ENCODE results near the gene AIG1. TPM values are rescaled to one million over a fixed set of nuclear protein-coding genes. Genes with fewer than 3 reads are reported as not detected.

Gene AIG1
- total RNA-seq, 1 donor from 2014 or later = 35.2 TPM

DNA sequence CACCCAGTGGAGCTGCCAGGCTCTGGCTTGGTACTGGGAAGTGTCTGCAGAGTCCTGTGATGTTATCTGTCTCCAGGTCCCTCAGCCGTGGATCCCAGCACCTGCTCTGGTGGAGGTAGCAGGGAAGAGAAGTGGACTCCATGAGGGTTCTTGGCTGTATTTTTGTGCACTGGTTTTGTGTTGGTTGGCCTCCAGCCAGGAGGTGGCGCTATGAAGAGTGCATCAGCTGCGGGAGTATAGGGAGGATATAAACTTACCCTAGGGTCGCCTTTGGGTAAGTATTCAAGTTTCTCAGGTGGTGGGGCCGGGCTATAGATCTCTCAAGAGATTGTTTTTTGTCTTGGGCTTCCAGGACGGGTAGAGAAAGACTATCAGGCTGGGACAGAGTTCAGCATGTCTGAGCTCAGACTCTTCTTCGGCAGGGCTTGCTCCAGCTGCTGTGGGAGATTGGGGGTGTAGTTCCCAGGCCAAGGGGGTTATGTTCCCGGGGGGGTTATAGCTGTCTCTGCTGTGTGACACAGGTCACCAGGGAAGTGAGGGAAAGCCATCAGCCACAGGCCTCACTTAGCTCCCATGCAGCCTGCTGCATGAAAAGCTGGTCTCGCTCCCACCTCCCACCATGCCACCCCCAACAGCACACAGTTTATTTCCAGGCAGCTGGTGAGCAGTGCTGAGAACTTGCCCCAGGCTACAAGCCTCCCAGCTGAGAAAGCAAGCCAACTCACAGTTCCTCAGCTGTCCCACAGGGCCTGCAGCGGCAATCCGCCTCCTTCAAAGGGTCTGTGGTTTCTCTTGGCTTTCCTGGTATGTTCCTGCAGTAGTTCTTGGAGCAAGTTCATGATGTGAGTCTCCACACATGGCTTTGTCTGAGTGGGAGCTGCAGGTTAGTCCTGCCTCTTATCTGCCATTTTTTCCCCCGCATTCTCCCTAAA, 115.7 kb downstream of the AIG1 start:
- DNase-seq (ENCODE audit: low read depth) (peak; percentile 99), FAIRE-seq (peak; percentile 82)
- TF ChIP-seq EZH2 (IDR thresholded peaks at IDR 0.05; ENCODE audit: insufficient read depth, low read length) (no peak), CTCF (IDR thresholded peaks at IDR 0.05; ENCODE audit: insufficient read depth, low read depth, low read length) (peak; percentile 24)
- H3K9ac ChIP-seq (ENCODE audit: low read length) = peak overlapping the region; percentile 57
- H3K4me3 ChIP-seq (ENCODE audit: insufficient read depth, low read depth, low read length) = no peak overlapping the region
- H3K36me3 ChIP-seq (ENCODE audit: insufficient read depth, low read length) = no peaks in the 10 kb centered on the region
- Mint-ChIP-seq H3K27me3 (ENCODE audit: low read depth, unreplicated experiment) (no peaks in the 10 kb centered on the region), H3K4me3 (ENCODE audit: unreplicated experiment) (peak overlapping the region; percentile 62), H3K36me3 (ENCODE audit: low read depth, unreplicated experiment) (peaks cover 11% of the 10 kb centered on the region), H3K9me3 (ENCODE audit: unreplicated experiment) (peaks cover 7% of the 10 kb centered on the region), H3K27ac (ENCODE audit: unreplicated experiment) (peak overlapping the region; percentile 67), H3K4me1 (ENCODE audit: low read depth, unreplicated experiment) (peaks cover 20% of the 10 kb centered on the region)
- H3K79me2 ChIP-seq (ENCODE audit: insufficient read depth, low read length) = peaks cover 4% of the 10 kb centered on the region
- peak overlapping the region; percentile 3 for H2AFZ ChIP-seq (ENCODE audit: low read depth, low read length)
- no peaks in the 10 kb centered on the region for H4K20me1 ChIP-seq (ENCODE audit: insufficient read depth, low read length)
- peak overlapping the region; percentile 66 for H3K4me2 ChIP-seq (ENCODE audit: low read length)
- H3K9me3 ChIP-seq (ENCODE audit: insufficient read depth, low read depth, low read length) = no peaks in the 10 kb centered on the region
- H3K27ac ChIP-seq (ENCODE audit: low read depth, low read length) = peak overlapping the region; percentile 85
- no peaks in the 10 kb centered on the region for H3K27me3 ChIP-seq (ENCODE audit: insufficient read depth, low read length)
- peaks cover 8% of the 10 kb centered on the region for H3K4me1 ChIP-seq (ENCODE audit: insufficient read depth, low read length)

DNA sequence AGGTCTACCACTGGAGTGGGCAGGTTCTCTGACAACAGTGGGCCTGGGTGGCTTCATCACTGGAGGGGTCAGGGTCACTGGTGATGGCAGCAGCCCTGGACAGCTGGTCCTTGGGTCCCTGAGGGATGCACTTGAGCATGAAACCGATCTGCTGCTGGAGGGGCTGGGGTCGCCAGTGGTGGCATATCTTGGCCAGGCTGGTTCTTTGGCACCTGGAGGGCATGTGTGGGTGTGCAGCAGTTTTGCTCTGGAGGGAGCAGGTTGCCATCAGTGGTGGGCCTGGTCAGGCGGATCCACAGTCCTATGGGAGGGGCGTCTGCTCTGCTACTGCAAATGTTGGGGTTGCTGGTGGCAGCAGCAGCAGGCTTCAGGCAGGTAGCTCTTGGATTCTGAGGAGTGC, 117.0 kb downstream of the AIG1 start:
- no peak overlapping the region for H3K4me3 ChIP-seq (ENCODE audit: insufficient read depth, low read depth, low read length)
- Mint-ChIP-seq H3K4me1 (ENCODE audit: low read depth, unreplicated experiment) (peaks cover 20% of the 10 kb centered on the region), H3K36me3 (ENCODE audit: low read depth, unreplicated experiment) (peaks cover 8% of the 10 kb centered on the region), H3K9me3 (ENCODE audit: unreplicated experiment) (peaks cover 7% of the 10 kb centered on the region), H3K27me3 (ENCODE audit: low read depth, unreplicated experiment) (no peaks in the 10 kb centered on the region), H3K27ac (ENCODE audit: unreplicated experiment) (no peak overlapping the region), H3K4me3 (ENCODE audit: unreplicated experiment) (no peak overlapping the region)
- H3K9me3 ChIP-seq (ENCODE audit: insufficient read depth, low read depth, low read length) = no peaks in the 10 kb centered on the region
- peaks cover 8% of the 10 kb centered on the region for H3K4me1 ChIP-seq (ENCODE audit: insufficient read depth, low read length)
- H4K20me1 ChIP-seq (ENCODE audit: insufficient read depth, low read length) = no peaks in the 10 kb centered on the region
- TF ChIP-seq CTCF (IDR thresholded peaks at IDR 0.05; ENCODE audit: insufficient read depth, low read depth, low read length) (no peak), EZH2 (IDR thresholded peaks at IDR 0.05; ENCODE audit: insufficient read depth, low read length) (no peak)
- H3K27me3 ChIP-seq (ENCODE audit: insufficient read depth, low read length) = no peaks in the 10 kb centered on the region
- H3K4me2 ChIP-seq (ENCODE audit: low read length) = no peak overlapping the region
- no peak overlapping the region for H3K9ac ChIP-seq (ENCODE audit: low read length)
- H3K27ac ChIP-seq (ENCODE audit: low read depth, low read length) = no peak overlapping the region
- peaks cover 4% of the 10 kb centered on the region for H3K79me2 ChIP-seq (ENCODE audit: insufficient read depth, low read length)
- no peak for DNase-seq (ENCODE audit: low read depth)
- no peak overlapping the region for H2AFZ ChIP-seq (ENCODE audit: low read depth, low read length)
- no peak for FAIRE-seq
- H3K36me3 ChIP-seq (ENCODE audit: insufficient read depth, low read length) = no peaks in the 10 kb centered on the region

DNA sequence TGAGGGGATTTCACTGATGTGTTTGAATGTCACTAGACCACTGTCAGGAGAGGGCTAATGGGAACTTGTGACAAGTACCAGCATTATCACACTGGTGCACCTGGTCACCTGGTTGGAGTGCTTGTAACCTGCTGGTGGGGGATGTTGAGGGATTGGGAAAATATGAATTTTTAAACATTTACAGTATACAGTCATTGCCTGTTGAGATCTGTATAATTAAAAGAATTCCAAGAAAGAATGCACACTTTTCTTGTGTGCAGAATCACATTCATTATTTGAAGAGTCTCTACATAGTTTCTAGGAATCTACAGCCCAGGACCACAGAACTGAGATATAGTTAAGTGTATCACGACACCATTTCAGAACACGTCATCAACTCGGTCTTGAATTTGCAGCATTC, 118.4 kb downstream of the AIG1 start:
- DNase-seq (ENCODE audit: low read depth) = no peak
- peaks cover 20% of the 10 kb centered on the region for H3K4me1 Mint-ChIP-seq (ENCODE audit: low read depth, unreplicated experiment)
- H3K27ac Mint-ChIP-seq (ENCODE audit: unreplicated experiment) = no peak overlapping the region
- no peak overlapping the region for H3K4me3 Mint-ChIP-seq (ENCODE audit: unreplicated experiment)
- H4K20me1 ChIP-seq (ENCODE audit: insufficient read depth, low read length) = no peaks in the 10 kb centered on the region
- H3K9ac ChIP-seq (ENCODE audit: low read length) = no peak overlapping the region
- H3K27ac ChIP-seq (ENCODE audit: low read depth, low read length) = no peak overlapping the region
- no peak overlapping the region for H3K4me3 ChIP-seq (ENCODE audit: insufficient read depth, low read depth, low read length)
- no peaks in the 10 kb centered on the region for H3K27me3 ChIP-seq (ENCODE audit: insufficient read depth, low read length)
- peaks cover 7% of the 10 kb centered on the region for H3K9me3 Mint-ChIP-seq (ENCODE audit: unreplicated experiment)
- H3K79me2 ChIP-seq (ENCODE audit: insufficient read depth, low read length) = peaks cover 4% of the 10 kb centered on the region
- no peak for TF ChIP-seq CTCF (IDR thresholded peaks at IDR 0.05; ENCODE audit: insufficient read depth, low read depth, low read length)
- TF ChIP-seq EZH2 (IDR thresholded peaks at IDR 0.05; ENCODE audit: insufficient read depth, low read length) = no peak
- FAIRE-seq = no peak
- no peaks in the 10 kb centered on the region for H3K9me3 ChIP-seq (ENCODE audit: insufficient read depth, low read depth, low read length)
- H3K27me3 Mint-ChIP-seq (ENCODE audit: low read depth, unreplicated experiment) = no peaks in the 10 kb centered on the region
- H3K36me3 Mint-ChIP-seq (ENCODE audit: low read depth, unreplicated experiment) = peaks cover 8% of the 10 kb centered on the region
- H3K36me3 ChIP-seq (ENCODE audit: insufficient read depth, low read length) = no peaks in the 10 kb centered on the region
- H3K4me2 ChIP-seq (ENCODE audit: low read length) = no peak overlapping the region
- H3K4me1 ChIP-seq (ENCODE audit: insufficient read depth, low read length) = peaks cover 8% of the 10 kb centered on the region
- H2AFZ ChIP-seq (ENCODE audit: low read depth, low read length) = no peak overlapping the region
